ENCODE data around the gene BORCS6. TPM values are rescaled to one million over a fixed set of nuclear protein-coding genes. Genes with fewer than 3 reads are reported as not detected.

BORCS6 gene
- total RNA-seq, 1 experiment from 2014 or later = 6.4 TPM

- TF ChIP-seq CTCF (IDR thresholded peaks at IDR 0.05 in 2 of 3, conservative IDR thresholded peaks at IDR 0.05 in 1 of 3; ENCODE audit: borderline replicate concordance in 1 of 3, insufficient read depth in 1 of 3, low read depth in 2 of 3, low read length in 2 of 3) (no peak), CEBPB (IDR thresholded peaks at IDR 0.05; ENCODE audit: low read depth) (no peak), REST (IDR thresholded peaks at IDR 0.05; ENCODE audit: low read depth) (no peak), ZFX (IDR thresholded peaks at IDR 0.05) (no peak), POLR2A (IDR thresholded peaks at IDR 0.05; ENCODE audit: borderline replicate concordance, extremely low read depth, insufficient read depth, insufficient read length) (no peak), CBX3 (IDR thresholded peaks at IDR 0.05; ENCODE audit: low read depth) (no peak), SIN3A (IDR thresholded peaks at IDR 0.05; ENCODE audit: low read depth) (no peak)
These were observed 1.6 kb downstream of the BORCS6 start (continued) for GRCh38 chr17:8188263-8188839.
